ENCODE results near the gene MEF2A. TPM values are rescaled to one million over a fixed set of nuclear protein-coding genes. Genes with fewer than 3 reads are reported as not detected.

The MEF2A gene
- total RNA-seq, 1 experiment from 2014 or later = 21.3 TPM

GRCh38 chr15:99674279-99674678 lies 108.5 kb downstream of the MEF2A start:
- ChIA-PET CTCF (no interaction called here), POLR2A (ENCODE audit: unreplicated experiment) (no interaction called here)
- no peaks in the 10 kb centered on the region for H3K27me3 ChIP-seq (ENCODE audit: low read length)
- intact Hi-C loops (cut with micrococcal nuclease) = no loop called here
- no peaks in the 10 kb centered on the region for H3K9me3 ChIP-seq (ENCODE audit: low read length)
- no peak for TF ChIP-seq EZH2 (IDR thresholded peaks at IDR 0.05; ENCODE audit: low read length, unreplicated experiment)
- no peak for TF ChIP-seq CTCF (conservative IDR thresholded peaks at IDR 0.05; ENCODE audit: low read depth, low read length)
- no peak for TF ChIP-seq EZH2phosphoT487 (IDR thresholded peaks at IDR 0.05; ENCODE audit: borderline replicate concordance, low read length)
- H3K4me1 ChIP-seq (ENCODE audit: insufficient read depth, low read length) = no peaks in the 10 kb centered on the region
- no peak overlapping the region for H3K27ac ChIP-seq (ENCODE audit: low read length)
- ATAC-seq (no peak), DNase-seq (no peak)
- H3K36me3 ChIP-seq (ENCODE audit: low read depth, low read length) = peaks cover 13% of the 10 kb centered on the region
- H2AFZ ChIP-seq (ENCODE audit: low read length) = no peak overlapping the region
- H4K20me1 ChIP-seq (ENCODE audit: low read length) = no peaks in the 10 kb centered on the region
- H3K79me2 ChIP-seq (ENCODE audit: low read length) = no peaks in the 10 kb centered on the region
- H3K4me3 ChIP-seq (ENCODE audit: low read length) = no peak overlapping the region
- no peak overlapping the region for H3K9ac ChIP-seq (ENCODE audit: low read length)
- no peak overlapping the region for H3K4me2 ChIP-seq (ENCODE audit: low read length)
- no peaks in the 10 kb centered on the region for H3K9me2 ChIP-seq (replicated peaks; ENCODE audit: low read length)
- BruUV-seq (replicated peaks) = no TSS peak
- H3F3A ChIP-seq (ENCODE audit: low read length, unreplicated experiment) = no peaks in the 10 kb centered on the region

GRCh38 chr15:99677540-99678134 lies 111.9 kb downstream of the MEF2A start:
- POLR2A ChIA-PET (ENCODE audit: unreplicated experiment) = no interaction called here
- BruUV-seq (replicated peaks) = no TSS peak
- H3K27ac ChIP-seq (ENCODE audit: low read length) = no peak overlapping the region

More at GRCh38 chr15:99677540-99678134, 111.9 kb downstream of the MEF2A start:
- CTCF ChIA-PET = no interaction called here
- Histone ChIP-seq H3K4me2 (ENCODE audit: low read length) (no peak overlapping the region), H2AFZ (ENCODE audit: low read length) (no peak overlapping the region), H3K79me2 (ENCODE audit: low read length) (no peaks in the 10 kb centered on the region), H3K4me1 (ENCODE audit: insufficient read depth, low read length) (no peaks in the 10 kb centered on the region), H3K4me3 (ENCODE audit: low read length) (no peak overlapping the region), H3K9ac (ENCODE audit: low read length) (no peak overlapping the region), H3F3A (ENCODE audit: low read length, unreplicated experiment) (no peaks in the 10 kb centered on the region), H3K9me2 (replicated peaks; ENCODE audit: low read length) (no peaks in the 10 kb centered on the region), H3K27me3 (ENCODE audit: low read length) (no peaks in the 10 kb centered on the region), H3K9me3 (ENCODE audit: low read length) (no peaks in the 10 kb centered on the region), H4K20me1 (ENCODE audit: low read length) (no peaks in the 10 kb centered on the region), H3K36me3 (ENCODE audit: low read depth, low read length) (peaks cover 13% of the 10 kb centered on the region)
- no peak for TF ChIP-seq EZH2 (IDR thresholded peaks at IDR 0.05; ENCODE audit: low read length, unreplicated experiment)
- TF ChIP-seq EZH2phosphoT487 (IDR thresholded peaks at IDR 0.05; ENCODE audit: borderline replicate concordance, low read length) = no peak
- TF ChIP-seq CTCF (conservative IDR thresholded peaks at IDR 0.05; ENCODE audit: low read depth, low read length) = no peak
- intact Hi-C loops (cut with micrococcal nuclease) = no loop called here
- no peak for ATAC-seq
- no peak for DNase-seq
